ENCODE measurements around the gene GCK.

GRCh38 chr7:44195889-44196288 is 6.7 kb upstream of the GCK start:
- TF ChIP-seq CTCF (IDR thresholded peaks at IDR 0.05) (no peak), ZFX (IDR thresholded peaks at IDR 0.05; ENCODE audit: borderline replicate concordance) (no peak)

Measured in 22Rv1 (cell line).